Stimulated activated CD4-positive, alpha-beta T cell treated with anti-CD3 and anti-CD28 coated beads, Interleukin-12 subunit alpha, Interleukin-12 subunit beta, amount 100 ng/mL, for 4 hours (primary cell): ENCODE results near the gene ZNF606.
"Not testable (repeated sequence)": the region's sequence is repeated elsewhere in the genome, so short reads cannot be mapped to it uniquely, and the experiment has no call there.

ENCODE experiments used
- DNase-seq: peaks from one replicate; pipeline ENCODE4 v3.0.0-alpha.2; 2020

Gene ZNF606

DNA sequence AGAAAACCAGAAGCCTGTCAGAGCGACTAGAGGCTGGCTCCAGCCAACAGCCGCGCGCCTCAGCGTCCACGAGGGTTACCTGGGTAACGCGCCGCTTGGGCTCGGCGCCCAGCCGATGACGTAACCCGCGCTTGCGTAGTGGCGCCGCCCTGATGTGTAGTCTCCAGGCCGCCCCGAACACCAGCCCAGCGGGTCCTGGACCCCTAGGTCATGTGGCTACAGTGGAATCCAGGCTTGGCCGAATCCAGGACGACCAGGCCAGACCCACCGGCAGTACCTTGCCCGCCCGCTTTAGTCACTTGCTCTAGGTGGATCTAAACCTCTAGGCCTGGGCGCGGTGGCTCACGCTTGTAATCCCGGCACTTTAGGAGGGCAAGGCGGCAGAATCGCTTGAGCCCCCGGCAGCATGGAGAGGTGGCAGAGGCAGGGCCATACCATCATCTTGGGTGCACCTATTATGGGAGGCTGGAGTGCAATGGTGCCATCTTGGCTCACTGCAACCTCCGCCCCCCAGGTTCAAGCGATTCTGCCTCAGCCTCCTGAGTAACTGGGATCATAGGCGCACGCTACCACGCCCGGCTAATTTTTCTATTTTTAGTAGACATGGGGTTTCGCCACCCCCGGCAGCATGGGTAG lies 7.2 kb upstream of the ZNF606 start:
- DNase-seq, result peak; percentile 42

GRCh38 chr19:58009301-58009665 lies 6.7 kb upstream of the ZNF606 start:
- DNase-seq, result no peak

- DNase-seq, result not testable (repeated sequence)
These were observed 6.3 kb upstream of the ZNF606 start for GRCh38 chr19:58008877-58009276.

- DNase-seq, result no peak
These were observed 4.7 kb upstream of the ZNF606 start for GRCh38 chr19:58007285-58007684.

- DNase-seq, result peak; percentile 3
These were observed 681 bp upstream of the ZNF606 start for GRCh38 chr19:58003174-58003828.

GRCh38 chr19:58001895-58002369 lies 688 bp downstream of the ZNF606 start:
- no peak for DNase-seq

DNA sequence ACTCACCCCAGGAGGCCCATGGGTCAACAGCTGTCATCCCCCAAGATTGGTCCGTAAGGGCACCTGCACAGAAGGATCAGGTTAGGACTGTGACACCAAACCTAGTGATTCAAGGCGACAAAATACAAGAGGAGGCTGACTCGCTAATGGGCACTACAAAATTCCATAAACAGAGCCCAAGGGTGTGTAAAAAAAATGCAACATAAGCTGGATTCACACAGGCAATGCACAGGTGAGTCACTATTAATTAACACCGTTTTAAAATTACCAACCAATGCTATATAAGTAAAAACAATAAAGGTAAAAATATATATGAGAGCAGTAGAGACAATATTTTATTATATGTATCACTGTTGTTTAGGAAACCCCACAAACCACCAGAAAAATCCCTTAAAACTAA lies 1.9 kb downstream of the ZNF606 start:
- DNase-seq, result no peak

- DNase-seq, result no peak
These were observed 9.8 kb downstream of the ZNF606 start for GRCh38 chr19:57992841-57993240.

- DNase-seq, result no peak
These were observed 23.9 kb downstream of the ZNF606 start for GRCh38 chr19:57978586-57979289.

DNA sequence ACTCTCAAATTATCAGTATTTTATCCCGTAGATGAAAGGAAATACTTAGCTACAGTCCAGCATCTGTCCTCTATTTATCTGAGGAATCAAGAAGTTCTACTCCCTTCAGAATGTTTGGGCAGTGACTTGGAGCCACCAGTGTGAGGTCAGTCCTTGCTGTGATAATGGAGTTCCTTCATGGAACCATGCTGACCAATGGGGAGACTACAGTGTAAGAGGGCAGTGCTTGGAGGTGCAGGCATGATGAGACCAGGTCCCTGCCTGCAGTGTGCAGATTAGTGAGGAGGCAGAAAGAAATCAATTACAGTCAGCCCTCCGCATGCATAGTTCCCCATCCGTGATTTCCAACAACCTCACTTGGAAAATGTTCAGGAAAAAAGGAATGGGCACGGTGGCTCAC lies 28.2 kb downstream of the ZNF606 start, which contains the start of gene C19orf18:
TSS of gene C19orf18 (minus strand) at position 101 of the 400 bp plus-strand sequence. CDS start 102 bp downstream, outside the sequence.
- no peak for DNase-seq

DNA sequence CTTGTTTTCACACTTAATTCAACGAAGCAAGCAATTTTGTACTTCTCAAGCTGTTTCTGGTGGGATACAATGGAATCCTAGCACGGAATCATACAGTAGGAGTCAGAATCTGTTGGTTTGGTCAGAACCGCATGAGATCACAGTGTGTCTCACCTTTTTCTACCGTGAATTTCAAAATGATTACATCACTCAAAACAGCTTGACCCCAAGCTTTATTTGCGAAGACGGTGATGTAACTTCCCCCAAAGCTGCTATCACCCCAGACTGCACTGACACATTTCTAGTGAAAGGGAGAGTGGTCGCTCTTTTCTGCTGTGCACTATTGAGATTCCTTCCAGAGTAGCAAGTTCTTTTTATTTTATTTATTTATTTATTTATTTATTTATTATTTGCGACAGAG lies 37.9 kb downstream of the ZNF606 start:
- DNase-seq, result no peak

DNA sequence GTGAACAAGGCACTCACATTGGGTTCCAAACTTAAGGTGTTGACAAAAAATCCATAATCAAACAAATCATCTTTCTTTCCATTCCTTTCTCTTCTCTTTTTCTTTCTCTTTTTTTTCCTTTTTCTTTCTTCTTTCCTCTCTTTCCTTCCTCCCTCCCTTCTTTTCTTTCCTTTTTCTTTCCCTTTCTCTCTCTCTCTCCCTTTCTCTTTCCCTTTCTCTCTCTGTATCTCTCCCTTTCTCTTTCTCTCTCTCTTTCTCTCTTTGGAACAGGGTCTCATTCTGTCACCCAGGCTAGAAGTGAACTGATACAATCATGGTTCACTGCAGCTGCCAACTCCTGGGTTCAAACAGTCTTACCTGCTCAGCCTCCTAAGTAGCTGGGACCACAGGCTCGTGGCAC lies 40.8 kb downstream of the ZNF606 start:
- DNase-seq, result no peak

GRCh38 chr19:57954996-57955395 lies 47.6 kb downstream of the ZNF606 start:
- DNase-seq, result no peak

- no peak for DNase-seq
These were observed 52.9 kb downstream of the ZNF606 start for GRCh38 chr19:57949702-57950101.

DNA sequence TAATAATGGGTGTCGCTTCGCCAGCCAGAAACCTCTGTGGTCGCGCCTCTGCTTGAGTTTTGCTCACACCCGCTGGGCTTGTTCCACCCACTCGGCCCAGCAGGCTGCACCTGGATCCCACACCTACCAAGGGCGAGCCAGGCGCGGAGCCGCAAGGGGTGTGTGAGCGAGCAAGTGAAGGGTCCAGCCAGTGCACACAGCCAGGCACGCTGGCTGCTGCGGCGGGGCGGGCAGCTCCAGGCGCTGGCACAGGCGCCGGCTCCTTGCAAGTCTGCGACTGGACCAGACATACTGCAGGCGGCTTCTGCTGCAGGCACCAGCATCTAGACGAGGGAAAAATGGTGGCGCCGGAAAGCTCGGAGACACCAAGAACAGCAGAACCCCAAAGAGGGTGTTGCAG lies 53.3 kb downstream of the ZNF606 start:
- DNase-seq, result no peak

- peak; percentile 90 for DNase-seq
These were observed 55.0 kb downstream of the ZNF606 start, which contains the start of gene ZNF256 for GRCh38 chr19:57947419-57948134. ZNF256 (minus strand) TSS chr19:57947706; CDS start chr19:57947474, 232 bp downstream.

DNA sequence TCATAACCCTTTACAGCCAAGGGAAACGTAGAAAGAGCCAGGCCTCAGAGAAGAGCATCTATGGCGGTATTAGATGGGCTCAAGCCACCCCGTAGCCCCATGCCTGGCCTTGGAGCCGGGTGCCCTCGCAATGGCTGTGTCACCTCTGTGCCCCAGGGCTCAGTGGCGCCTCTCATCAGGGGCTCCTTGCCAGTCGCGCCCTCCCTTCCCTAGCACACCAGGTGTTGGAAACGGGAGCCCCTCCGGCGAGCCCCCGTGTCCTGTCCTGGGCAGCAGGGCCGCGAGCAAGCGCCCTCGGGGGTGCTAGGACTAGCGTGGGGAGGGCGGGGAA lies 55.6 kb downstream of the ZNF606 start:
- no peak for DNase-seq

DNA sequence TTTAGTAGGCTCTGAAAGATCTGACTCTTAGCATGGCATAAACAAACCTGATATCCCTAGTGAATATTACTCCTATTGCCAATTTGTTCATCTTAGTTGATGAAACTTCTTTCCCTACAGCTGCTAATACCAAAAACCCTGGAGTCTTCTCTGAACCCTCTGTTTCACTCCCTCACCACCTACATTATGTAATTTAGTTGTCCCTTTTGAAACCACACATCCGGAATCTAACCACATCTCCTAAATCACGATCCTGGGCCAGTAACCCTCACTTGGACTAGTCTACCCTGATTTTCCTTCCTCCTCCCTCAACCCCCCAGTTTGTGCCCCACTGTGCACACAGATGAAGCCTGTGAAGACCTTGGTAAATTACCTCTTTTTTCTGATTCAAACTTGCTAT lies 56.3 kb downstream of the ZNF606 start:
- no peak for DNase-seq

DNA sequence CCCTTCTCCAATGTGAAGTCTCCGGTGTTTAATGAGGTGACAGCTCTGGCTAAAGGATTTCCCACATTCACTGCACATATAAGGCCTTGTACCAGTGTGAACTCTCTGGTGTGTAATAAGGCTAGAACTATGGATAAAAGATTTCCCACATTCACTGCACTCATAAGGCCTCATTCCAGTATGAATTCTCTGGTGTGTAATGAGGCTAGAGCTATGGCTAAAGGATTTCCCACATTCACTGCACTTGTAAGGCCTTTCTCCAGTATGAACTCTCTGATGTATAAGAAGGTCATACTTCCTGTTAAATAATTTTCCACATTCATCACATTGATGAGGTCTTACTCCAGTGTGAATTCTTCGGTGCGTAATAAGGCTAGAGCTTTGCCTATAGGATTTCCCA lies 61.0 kb downstream of the ZNF606 start:
- DNase-seq, result no peak

- DNase-seq, result no peak
These were observed 66.9 kb downstream of the ZNF606 start for GRCh38 chr19:57935731-57936130.

GRCh38 chr19:57934820-57935665 lies 67.6 kb downstream of the ZNF606 start, which contains the start of gene ZNF418:
ZNF418 (minus strand) TSS chr19:57935402; CDS start chr19:57933822, 1,580 bp downstream.
- peak; percentile 11 for DNase-seq

DNA sequence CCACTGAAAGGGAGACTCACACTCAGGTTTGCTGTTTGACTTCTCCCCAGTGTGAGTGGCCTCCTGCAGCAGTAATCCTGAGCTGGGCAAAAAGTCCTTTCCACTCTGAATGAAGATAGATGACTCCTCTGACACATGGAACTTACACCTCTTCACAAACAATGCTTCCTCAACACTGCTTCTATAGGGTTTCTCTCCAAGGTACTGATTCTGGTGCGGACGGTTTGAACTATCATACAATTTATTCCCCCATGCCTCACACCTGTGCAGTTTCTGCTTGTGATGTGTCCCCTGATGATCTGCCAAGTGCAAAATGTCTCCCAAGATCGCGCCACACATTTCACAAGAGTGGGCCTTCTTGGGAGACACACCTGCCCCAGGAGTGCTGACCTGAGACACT lies 75.0 kb downstream of the ZNF606 start:
- DNase-seq, result no peak
